ENCODE measurements around the gene CNTNAP2. TPM values are rescaled to one million over a fixed set of nuclear protein-coding genes. Genes with fewer than 3 reads are reported as not detected.

The CNTNAP2 gene
- total and polyA plus RNA-seq, 9 of the 15 experiments (the other 6 are each of a cell fraction or from before 2014, with no cell fraction given) = 0.04 to 0.62 (median 0.09) TPM; not detected in 4

DNA sequence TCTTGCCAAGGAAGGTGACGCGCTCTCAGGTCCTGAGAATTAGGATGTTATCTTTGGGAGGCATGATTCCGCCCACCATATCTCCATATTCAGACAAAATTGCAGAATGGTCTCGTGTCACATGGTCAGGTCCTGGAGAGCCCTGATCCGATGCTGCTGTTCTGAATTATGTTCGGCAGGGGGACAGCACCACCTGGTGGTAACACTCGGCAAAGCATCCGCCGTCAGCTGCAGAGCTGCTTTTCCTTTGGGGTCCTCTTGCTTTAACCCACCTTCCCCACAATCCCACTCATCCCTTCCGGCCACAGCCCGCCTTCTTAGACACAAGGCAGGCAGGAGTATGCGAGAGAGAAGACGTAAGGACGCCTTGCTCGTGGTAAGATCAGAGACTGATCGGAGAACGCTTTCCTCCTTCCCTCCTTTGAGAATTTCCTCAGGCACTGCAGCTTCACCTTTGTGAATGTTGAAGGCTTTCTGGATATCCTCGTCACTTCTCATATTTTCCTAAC is 2146.2 kb downstream of the CNTNAP2 start (continued):
- TF ChIP-seq NFE2L1 (tag; IDR thresholded peaks at IDR 0.05; ENCODE audit: borderline replicate concordance, low read depth) (no peak), ZNF589 (CRISPR knock-in tag; IDR thresholded peaks at IDR 0.05; ENCODE audit: low read depth) (no peak), GTF2F1 (IDR thresholded peaks at IDR 0.05; ENCODE audit: low read depth, low read length) (no peak), SPI1 (IDR thresholded peaks at IDR 0.05; ENCODE audit: borderline replicate concordance, low read depth, low read length) (no peak), ZNF3 (CRISPR knock-in tag; IDR thresholded peaks at IDR 0.05) (no peak), STAG1 (CRISPR knock-in tag; IDR thresholded peaks at IDR 0.05; ENCODE audit: borderline replicate concordance) (peak; percentile 95), CBFA2T3 (IDR thresholded peaks at IDR 0.05) (0 out of 2 replicates have a peak, but pooled peaks have one; percentile 23), MECOM (CRISPR knock-in tag; IDR thresholded peaks at IDR 0.05) (no peak), ZC3H8 (IDR thresholded peaks at IDR 0.05) (no peak), CCAR2 (IDR thresholded peaks at IDR 0.05; ENCODE audit: low read depth, low read length) (no peak), GABPB1 (CRISPR knock-in tag; IDR thresholded peaks at IDR 0.05) (peak; percentile 48)
- TF ChIP-seq, protein P1, sequence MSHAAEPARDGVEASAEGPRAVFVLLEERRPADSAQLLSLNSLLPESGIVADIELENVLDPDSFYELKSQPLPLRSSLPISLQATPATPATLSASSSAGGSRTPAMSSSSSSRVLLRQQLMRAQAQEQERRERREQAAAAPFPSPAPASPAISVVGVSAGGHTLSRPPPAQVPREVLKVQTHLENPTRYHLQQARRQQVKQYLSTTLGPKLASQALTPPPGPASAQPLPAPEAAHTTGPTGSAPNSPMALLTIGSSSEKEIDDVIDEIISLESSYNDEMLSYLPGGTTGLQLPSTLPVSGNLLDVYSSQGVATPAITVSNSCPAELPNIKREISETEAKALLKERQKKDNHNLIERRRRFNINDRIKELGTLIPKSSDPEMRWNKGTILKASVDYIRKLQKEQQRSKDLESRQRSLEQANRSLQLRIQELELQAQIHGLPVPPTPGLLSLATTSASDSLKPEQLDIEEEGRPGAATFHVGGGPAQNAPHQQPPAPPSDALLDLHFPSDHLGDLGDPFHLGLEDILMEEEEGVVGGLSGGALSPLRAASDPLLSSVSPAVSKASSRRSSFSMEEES (CRISPR knock-in tag; IDR thresholded peaks at IDR 0.05) = peak; percentile 12; the same call in 1 of the 2 replicates
- TF ChIP-seq, protein P2, sequence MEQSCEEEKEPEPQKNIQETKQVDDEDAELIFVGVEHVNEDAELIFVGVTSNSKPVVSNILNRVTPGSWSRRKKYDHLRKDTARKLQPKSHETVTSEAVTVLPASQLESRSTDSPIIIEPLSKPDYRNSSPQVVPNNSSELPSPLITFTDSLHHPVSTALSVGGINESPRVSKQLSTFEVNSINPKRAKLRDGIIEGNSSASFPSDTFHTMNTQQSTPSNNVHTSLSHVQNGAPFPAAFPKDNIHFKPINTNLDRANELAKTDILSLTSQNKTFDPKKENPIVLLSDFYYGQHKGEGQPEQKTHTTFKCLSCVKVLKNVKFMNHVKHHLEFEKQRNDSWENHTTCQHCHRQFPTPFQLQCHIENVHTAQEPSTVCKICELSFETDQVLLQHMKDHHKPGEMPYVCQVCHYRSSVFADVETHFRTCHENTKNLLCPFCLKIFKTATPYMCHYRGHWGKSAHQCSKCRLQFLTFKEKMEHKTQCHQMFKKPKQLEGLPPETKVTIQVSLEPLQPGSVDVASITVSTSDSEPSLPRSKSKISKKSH (CRISPR knock-in tag; IDR thresholded peaks at IDR 0.05) = no peak
- TF ChIP-seq, protein P3, sequence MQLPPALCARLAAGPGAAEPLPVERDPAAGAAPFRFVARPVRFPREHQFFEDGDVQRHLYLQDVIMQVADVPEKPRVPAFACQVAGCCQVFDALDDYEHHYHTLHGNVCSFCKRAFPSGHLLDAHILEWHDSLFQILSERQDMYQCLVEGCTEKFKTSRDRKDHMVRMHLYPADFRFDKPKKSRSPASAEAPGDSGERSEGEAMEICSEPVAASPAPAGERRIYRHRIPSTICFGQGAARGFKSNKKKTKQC (CRISPR knock-in tag; IDR thresholded peaks at IDR 0.05) = 0 out of 2 replicates have a peak, but pooled peaks have one; percentile 57
- TF ChIP-seq, protein P4, sequence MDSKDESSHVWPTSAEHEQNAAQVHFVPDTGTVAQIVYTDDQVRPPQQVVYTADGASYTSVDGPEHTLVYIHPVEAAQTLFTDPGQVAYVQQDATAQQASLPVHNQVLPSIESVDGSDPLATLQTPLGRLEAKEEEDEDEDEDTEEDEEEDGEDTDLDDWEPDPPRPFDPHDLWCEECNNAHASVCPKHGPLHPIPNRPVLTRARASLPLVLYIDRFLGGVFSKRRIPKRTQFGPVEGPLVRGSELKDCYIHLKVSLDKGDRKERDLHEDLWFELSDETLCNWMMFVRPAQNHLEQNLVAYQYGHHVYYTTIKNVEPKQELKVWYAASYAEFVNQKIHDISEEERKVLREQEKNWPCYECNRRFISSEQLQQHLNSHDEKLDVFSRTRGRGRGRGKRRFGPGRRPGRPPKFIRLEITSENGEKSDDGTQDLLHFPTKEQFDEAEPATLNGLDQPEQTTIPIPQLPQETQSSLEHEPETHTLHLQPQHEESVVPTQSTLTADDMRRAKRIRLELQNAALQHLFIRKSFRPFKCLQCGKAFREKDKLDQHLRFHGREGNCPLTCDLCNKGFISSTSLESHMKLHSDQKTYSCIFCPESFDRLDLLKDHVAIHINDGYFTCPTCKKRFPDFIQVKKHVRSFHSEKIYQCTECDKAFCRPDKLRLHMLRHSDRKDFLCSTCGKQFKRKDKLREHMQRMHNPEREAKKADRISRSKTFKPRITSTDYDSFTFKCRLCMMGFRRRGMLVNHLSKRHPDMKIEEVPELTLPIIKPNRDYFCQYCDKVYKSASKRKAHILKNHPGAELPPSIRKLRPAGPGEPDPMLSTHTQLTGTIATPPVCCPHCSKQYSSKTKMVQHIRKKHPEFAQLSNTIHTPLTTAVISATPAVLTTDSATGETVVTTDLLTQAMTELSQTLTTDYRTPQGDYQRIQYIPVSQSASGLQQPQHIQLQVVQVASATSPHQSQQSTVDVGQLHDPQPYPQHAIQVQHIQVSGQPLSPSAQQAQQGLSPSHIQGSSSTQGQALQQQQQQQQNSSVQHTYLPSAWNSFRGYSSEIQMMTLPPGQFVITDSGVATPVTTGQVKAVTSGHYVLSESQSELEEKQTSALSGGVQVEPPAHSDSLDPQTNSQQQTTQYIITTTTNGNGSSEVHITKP (IDR thresholded peaks at IDR 0.05; ENCODE audit: partially characterized antibody) = no peak
